ENCODE results near the gene KANK2. TPM values are rescaled to one million over a fixed set of nuclear protein-coding genes. Genes with fewer than 3 reads are reported as not detected.

Gene KANK2
- total RNA-seq, 1 experiment from 2014 or later: 35.1 TPM

DNA sequence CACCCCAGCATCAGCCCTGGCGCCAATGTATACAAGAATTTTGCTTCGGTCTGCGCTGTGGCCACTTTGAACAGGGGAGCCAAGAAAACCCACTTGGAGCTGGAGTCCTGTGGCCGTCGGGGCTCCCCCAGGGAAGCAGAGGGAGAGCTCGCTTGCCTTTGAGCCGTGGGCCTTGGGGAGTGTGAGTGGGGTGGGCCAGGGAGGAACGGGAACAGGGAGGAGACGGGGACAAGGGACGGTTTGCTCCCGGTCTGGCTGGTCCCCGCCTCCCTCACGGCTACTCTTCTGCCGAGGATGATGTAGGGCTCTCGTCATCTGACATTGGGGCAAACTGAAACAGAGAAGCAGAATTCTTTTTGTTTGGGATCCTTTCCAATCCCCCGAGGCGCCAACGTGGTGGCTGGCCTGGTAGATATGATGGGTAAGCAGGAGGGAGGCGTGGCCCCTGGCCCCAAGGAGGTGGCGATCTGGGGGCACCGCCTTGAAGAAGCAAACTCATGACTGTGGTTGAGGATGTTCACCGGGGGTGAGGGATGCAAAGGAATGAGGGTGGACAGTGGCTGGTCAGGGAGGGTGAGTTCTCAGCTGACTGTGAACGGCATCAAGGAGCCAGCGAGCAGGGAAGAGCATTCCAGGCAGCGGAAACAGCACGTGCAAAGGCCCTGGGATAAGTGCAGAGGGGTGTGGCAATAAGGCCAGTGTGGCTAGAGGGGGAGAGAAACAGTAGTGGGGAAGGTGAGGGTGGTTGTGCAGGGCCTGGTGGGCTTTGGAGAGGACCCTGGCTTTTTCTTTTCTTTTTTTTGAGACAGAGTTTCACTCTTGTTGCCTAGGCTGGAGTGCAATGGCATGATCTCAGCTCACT is 30.8 kb downstream of the KANK2 start:
- ChIA-PET POLR2A (no interaction called here), CTCF (interaction anchor here (0.6 kb wide), 1 partner anchor 217 kb away, joined by 3 read pairs; no protein-coding TSS in a partner anchor)
- TF ChIP-seq SP1 (CRISPR knock-in tag; conservative IDR thresholded peaks at IDR 0.05) (no peak), HMGA2 (CRISPR knock-in tag; IDR thresholded peaks at IDR 0.05) (no peak), EMX1 (CRISPR knock-in tag; IDR thresholded peaks at IDR 0.05) (no peak), TP53 (CRISPR knock-in tag; IDR thresholded peaks at IDR 0.05) (no peak), MXD4 (CRISPR knock-in tag; IDR thresholded peaks at IDR 0.05; ENCODE audit: borderline replicate concordance) (no peak), RELA (CRISPR knock-in tag; IDR thresholded peaks at IDR 0.05; ENCODE audit: borderline replicate concordance) (no peak), ETV6 (CRISPR knock-in tag; IDR thresholded peaks at IDR 0.05) (no peak)
- TF ChIP-seq, protein P1, sequence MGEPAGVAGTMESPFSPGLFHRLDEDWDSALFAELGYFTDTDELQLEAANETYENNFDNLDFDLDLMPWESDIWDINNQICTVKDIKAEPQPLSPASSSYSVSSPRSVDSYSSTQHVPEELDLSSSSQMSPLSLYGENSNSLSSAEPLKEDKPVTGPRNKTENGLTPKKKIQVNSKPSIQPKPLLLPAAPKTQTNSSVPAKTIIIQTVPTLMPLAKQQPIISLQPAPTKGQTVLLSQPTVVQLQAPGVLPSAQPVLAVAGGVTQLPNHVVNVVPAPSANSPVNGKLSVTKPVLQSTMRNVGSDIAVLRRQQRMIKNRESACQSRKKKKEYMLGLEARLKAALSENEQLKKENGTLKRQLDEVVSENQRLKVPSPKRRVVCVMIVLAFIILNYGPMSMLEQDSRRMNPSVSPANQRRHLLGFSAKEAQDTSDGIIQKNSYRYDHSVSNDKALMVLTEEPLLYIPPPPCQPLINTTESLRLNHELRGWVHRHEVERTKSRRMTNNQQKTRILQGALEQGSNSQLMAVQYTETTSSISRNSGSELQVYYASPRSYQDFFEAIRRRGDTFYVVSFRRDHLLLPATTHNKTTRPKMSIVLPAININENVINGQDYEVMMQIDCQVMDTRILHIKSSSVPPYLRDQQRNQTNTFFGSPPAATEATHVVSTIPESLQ (CRISPR knock-in tag; IDR thresholded peaks at IDR 0.05): no peak
- TF ChIP-seq, protein P2, sequence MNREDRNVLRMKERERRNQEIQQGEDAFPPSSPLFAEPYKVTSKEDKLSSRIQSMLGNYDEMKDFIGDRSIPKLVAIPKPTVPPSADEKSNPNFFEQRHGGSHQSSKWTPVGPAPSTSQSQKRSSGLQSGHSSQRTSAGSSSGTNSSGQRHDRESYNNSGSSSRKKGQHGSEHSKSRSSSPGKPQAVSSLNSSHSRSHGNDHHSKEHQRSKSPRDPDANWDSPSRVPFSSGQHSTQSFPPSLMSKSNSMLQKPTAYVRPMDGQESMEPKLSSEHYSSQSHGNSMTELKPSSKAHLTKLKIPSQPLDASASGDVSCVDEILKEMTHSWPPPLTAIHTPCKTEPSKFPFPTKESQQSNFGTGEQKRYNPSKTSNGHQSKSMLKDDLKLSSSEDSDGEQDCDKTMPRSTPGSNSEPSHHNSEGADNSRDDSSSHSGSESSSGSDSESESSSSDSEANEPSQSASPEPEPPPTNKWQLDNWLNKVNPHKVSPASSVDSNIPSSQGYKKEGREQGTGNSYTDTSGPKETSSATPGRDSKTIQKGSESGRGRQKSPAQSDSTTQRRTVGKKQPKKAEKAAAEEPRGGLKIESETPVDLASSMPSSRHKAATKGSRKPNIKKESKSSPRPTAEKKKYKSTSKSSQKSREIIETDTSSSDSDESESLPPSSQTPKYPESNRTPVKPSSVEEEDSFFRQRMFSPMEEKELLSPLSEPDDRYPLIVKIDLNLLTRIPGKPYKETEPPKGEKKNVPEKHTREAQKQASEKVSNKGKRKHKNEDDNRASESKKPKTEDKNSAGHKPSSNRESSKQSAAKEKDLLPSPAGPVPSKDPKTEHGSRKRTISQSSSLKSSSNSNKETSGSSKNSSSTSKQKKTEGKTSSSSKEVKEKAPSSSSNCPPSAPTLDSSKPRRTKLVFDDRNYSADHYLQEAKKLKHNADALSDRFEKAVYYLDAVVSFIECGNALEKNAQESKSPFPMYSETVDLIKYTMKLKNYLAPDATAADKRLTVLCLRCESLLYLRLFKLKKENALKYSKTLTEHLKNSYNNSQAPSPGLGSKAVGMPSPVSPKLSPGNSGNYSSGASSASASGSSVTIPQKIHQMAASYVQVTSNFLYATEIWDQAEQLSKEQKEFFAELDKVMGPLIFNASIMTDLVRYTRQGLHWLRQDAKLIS (CRISPR knock-in tag; IDR thresholded peaks at IDR 0.05; ENCODE audit: borderline replicate concordance): no peak
- TF ChIP-seq, protein P3, sequence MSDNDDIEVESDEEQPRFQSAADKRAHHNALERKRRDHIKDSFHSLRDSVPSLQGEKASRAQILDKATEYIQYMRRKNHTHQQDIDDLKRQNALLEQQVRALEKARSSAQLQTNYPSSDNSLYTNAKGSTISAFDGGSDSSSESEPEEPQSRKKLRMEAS (CRISPR knock-in tag; IDR thresholded peaks at IDR 0.05): no peak
- TF ChIP-seq, protein P4, sequence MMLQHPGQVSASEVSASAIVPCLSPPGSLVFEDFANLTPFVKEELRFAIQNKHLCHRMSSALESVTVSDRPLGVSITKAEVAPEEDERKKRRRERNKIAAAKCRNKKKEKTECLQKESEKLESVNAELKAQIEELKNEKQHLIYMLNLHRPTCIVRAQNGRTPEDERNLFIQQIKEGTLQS (CRISPR knock-in tag; conservative IDR thresholded peaks at IDR 0.05): no peak
- TF ChIP-seq, protein P5, sequence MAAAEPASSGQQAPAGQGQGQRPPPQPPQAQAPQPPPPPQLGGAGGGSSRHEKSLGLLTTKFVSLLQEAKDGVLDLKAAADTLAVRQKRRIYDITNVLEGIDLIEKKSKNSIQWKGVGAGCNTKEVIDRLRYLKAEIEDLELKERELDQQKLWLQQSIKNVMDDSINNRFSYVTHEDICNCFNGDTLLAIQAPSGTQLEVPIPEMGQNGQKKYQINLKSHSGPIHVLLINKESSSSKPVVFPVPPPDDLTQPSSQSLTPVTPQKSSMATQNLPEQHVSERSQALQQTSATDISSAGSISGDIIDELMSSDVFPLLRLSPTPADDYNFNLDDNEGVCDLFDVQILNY (CRISPR knock-in tag; IDR thresholded peaks at IDR 0.05): no peak
- TF ChIP-seq, protein P6, sequence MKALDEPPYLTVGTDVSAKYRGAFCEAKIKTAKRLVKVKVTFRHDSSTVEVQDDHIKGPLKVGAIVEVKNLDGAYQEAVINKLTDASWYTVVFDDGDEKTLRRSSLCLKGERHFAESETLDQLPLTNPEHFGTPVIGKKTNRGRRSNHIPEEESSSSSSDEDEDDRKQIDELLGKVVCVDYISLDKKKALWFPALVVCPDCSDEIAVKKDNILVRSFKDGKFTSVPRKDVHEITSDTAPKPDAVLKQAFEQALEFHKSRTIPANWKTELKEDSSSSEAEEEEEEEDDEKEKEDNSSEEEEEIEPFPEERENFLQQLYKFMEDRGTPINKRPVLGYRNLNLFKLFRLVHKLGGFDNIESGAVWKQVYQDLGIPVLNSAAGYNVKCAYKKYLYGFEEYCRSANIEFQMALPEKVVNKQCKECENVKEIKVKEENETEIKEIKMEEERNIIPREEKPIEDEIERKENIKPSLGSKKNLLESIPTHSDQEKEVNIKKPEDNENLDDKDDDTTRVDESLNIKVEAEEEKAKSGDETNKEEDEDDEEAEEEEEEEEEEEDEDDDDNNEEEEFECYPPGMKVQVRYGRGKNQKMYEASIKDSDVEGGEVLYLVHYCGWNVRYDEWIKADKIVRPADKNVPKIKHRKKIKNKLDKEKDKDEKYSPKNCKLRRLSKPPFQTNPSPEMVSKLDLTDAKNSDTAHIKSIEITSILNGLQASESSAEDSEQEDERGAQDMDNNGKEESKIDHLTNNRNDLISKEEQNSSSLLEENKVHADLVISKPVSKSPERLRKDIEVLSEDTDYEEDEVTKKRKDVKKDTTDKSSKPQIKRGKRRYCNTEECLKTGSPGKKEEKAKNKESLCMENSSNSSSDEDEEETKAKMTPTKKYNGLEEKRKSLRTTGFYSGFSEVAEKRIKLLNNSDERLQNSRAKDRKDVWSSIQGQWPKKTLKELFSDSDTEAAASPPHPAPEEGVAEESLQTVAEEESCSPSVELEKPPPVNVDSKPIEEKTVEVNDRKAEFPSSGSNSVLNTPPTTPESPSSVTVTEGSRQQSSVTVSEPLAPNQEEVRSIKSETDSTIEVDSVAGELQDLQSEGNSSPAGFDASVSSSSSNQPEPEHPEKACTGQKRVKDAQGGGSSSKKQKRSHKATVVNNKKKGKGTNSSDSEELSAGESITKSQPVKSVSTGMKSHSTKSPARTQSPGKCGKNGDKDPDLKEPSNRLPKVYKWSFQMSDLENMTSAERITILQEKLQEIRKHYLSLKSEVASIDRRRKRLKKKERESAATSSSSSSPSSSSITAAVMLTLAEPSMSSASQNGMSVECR (CRISPR knock-in tag; IDR thresholded peaks at IDR 0.05; ENCODE audit: borderline replicate concordance): no peak
- TF ChIP-seq, protein P7, sequence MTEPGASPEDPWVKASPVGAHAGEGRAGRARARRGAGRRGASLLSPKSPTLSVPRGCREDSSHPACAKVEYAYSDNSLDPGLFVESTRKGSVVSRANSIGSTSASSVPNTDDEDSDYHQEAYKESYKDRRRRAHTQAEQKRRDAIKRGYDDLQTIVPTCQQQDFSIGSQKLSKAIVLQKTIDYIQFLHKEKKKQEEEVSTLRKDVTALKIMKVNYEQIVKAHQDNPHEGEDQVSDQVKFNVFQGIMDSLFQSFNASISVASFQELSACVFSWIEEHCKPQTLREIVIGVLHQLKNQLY (CRISPR knock-in tag; IDR thresholded peaks at IDR 0.05): no peak
- H3K9me3 Mint-ChIP-seq: no peaks in the 10 kb centered on the region
- H3K4me3 Mint-ChIP-seq: no peak overlapping the region
- H3K4me1 Mint-ChIP-seq: no peaks in the 10 kb centered on the region
- no peaks in the 10 kb centered on the region; the same call in 1 of the 2 replicates for H3K27me3 Mint-ChIP-seq (ENCODE audit: low read depth)
- no peak for ATAC-seq
- H3K27ac Mint-ChIP-seq: no peak overlapping the region
- H3K36me3 Mint-ChIP-seq: peaks cover 21% of the 10 kb centered on the region
- DNase-seq (ENCODE audit: low spot score): no peak
